Measurements from ENCODE around the gene IL10RB. TPM values are rescaled to one million over a fixed set of nuclear protein-coding genes. Genes with fewer than 3 reads are reported as not detected.
"Not testable (repeated sequence)": the region's sequence is repeated elsewhere in the genome, so short reads cannot be mapped to it uniquely, and the experiment has no call there.

Gene IL10RB
- total RNA-seq, 4 donors from 2014 or later: 11.4 to 17.1 (median 14.0) TPM

GRCh38 chr21:33317786-33318486, 51.8 kb downstream of the IL10RB start:
- no peak for TF ChIP-seq POLR2A (IDR thresholded peaks at IDR 0.05)
- TF ChIP-seq CTCF (IDR thresholded peaks at IDR 0.05 in 4 of 5, conservative IDR thresholded peaks at IDR 0.05 in 1 of 5): no peak
- in situ Hi-C loops (cut with MboI; ENCODE audit: low sequenced_read_pairs in 4 of 4) (no loop called here), intact Hi-C loops (cut with DNase I; ENCODE audit: low total_unique reads) (no loop called here)
- Histone ChIP-seq H3K27me3 (no peaks in the 10 kb centered on the region), H3K27ac (no peak overlapping the region), H3K4me1 (no peaks in the 10 kb centered on the region), H3K9me3 (no peaks in the 10 kb centered on the region), H3K36me3 (no peaks in the 10 kb centered on the region), H3K4me3 (no peak overlapping the region)
- ATAC-seq (no peak), DNase-seq (no peak)

GRCh38 chr21:33321005-33321404, 54.8 kb downstream of the IL10RB start:
- H3K4me3 ChIP-seq; H3K27me3 ChIP-seq; H3K9me3 ChIP-seq; H3K36me3 ChIP-seq; ATAC-seq; in situ Hi-C loops (cut with MboI; ENCODE audit: low sequenced_read_pairs in 4 of 4); H3K27ac ChIP-seq: not testable (repeated sequence)
- peaks cover 6 to 10% of the 10 kb centered on the region in 2 donors for H3K4me1 ChIP-seq
- intact Hi-C loops (cut with DNase I; ENCODE audit: low total_unique reads): loop anchor here (10.0 kb wide), 1 partner anchor 546 kb away; the partner anchor contains the start of gene PAXBP1
- peak in 1 of 2 donors; percentile 23 for DNase-seq

- H3K9me3 ChIP-seq; ATAC-seq; DNase-seq; H3K36me3 ChIP-seq; in situ Hi-C loops (cut with MboI; ENCODE audit: low sequenced_read_pairs in 4 of 4); H3K27me3 ChIP-seq: not testable (repeated sequence)
- H3K4me1 ChIP-seq: peaks cover 23 to 32% of the 10 kb centered on the region in 2 donors
- H3K4me3 ChIP-seq: peak overlapping the region; percentile 75 to 99 (median 94)
- intact Hi-C loops (cut with DNase I; ENCODE audit: low total_unique reads): loop anchor here (1.0 to 10.0 kb wide), 5 partner anchors 37 to 549 kb away; partner anchors contain the start of genes DONSON, IL10RB and PAXBP1
- H3K27ac ChIP-seq: peak overlapping the region; percentile 93 to 99 (median 97)
These were observed 57.4 kb downstream of the IL10RB start for GRCh38 chr21:33323610-33324009.

- ATAC-seq: peak; percentile 97 to 98
- no peaks in the 10 kb centered on the region for H3K27me3 ChIP-seq
- DNase-seq: peak; percentile 97 to 98
- H3K4me1 ChIP-seq: peaks cover 23 to 32% of the 10 kb centered on the region in 2 donors
- intact Hi-C loops (cut with DNase I; ENCODE audit: low total_unique reads) (loop anchor here (1.0 to 10.0 kb wide), 5 partner anchors 36 to 550 kb away; partner anchors contain the start of genes DONSON, IL10RB and PAXBP1), in situ Hi-C loops (cut with MboI; ENCODE audit: low sequenced_read_pairs in 4 of 4) (loop anchor here in 1 of 4 donors (25.0 kb wide), 1 partner anchor 113 kb away; no protein-coding TSS in a partner anchor)
- peak within 1 kb of the TSS; percentile 75 to 99 (median 94) for H3K4me3 ChIP-seq
- TF ChIP-seq CTCF (IDR thresholded peaks at IDR 0.05 in 4 of 5, conservative IDR thresholded peaks at IDR 0.05 in 1 of 5): no peak
- peak; percentile 82 to 85 for TF ChIP-seq POLR2A (IDR thresholded peaks at IDR 0.05)
- no peaks in the 10 kb centered on the region for H3K9me3 ChIP-seq
- peak within 1 kb of the TSS; percentile 93 to 99 (median 97) for H3K27ac ChIP-seq
- H3K36me3 ChIP-seq: no peaks in the 10 kb centered on the region
These were observed 58.4 kb downstream of the IL10RB start, which contains the start of gene IFNAR1 for GRCh38 chr21:33324291-33325221. IFNAR1 (plus strand) TSS chr21:33324970; CDS start chr21:33325056, 86 bp downstream.

GRCh38 chr21:33325222-33326067, 59.3 kb downstream of the IL10RB start:
- ATAC-seq (peak; percentile 45 to 48), DNase-seq (peak; percentile 28 to 47)
- peak overlapping the region; percentile 93 to 99 (median 97) for H3K27ac ChIP-seq
- H3K36me3 ChIP-seq: no peaks in the 10 kb centered on the region
- no peaks in the 10 kb centered on the region for H3K27me3 ChIP-seq
- H3K9me3 ChIP-seq: no peaks in the 10 kb centered on the region
- intact Hi-C loops (cut with DNase I; ENCODE audit: low total_unique reads) (loop anchor here (2.0 to 10.0 kb wide), 4 partner anchors 35 to 551 kb away; partner anchors contain the start of genes IL10RB and PAXBP1), in situ Hi-C loops (cut with MboI; ENCODE audit: low sequenced_read_pairs in 4 of 4) (loop anchor here in 1 of 4 donors (25.0 kb wide), 1 partner anchor 112 kb away; no protein-coding TSS in a partner anchor)
- TF ChIP-seq CTCF (IDR thresholded peaks at IDR 0.05 in 4 of 5, conservative IDR thresholded peaks at IDR 0.05 in 1 of 5) (no peak), POLR2A (IDR thresholded peaks at IDR 0.05) (no peak)
- H3K4me1 ChIP-seq: peaks cover 26 to 37% of the 10 kb centered on the region in 2 donors
- peak overlapping the region; percentile 75 to 99 (median 94) for H3K4me3 ChIP-seq
